ENCODE measurements around the gene SNX25. TPM values are rescaled to one million over a fixed set of nuclear protein-coding genes. Genes with fewer than 3 reads are reported as not detected.

Gene SNX25
- total RNA-seq, 1 experiment from 2014 or later = 8.4 TPM

- H2AFZ ChIP-seq (ENCODE audit: low read length) = no peak overlapping the region
- no peaks in the 10 kb centered on the region for H3K36me3 ChIP-seq (ENCODE audit: low read depth, low read length)
- no TSS peak for BruUV-seq (replicated peaks)
- H3K27ac ChIP-seq (ENCODE audit: low read length) = no peak overlapping the region
- H3K4me2 ChIP-seq (ENCODE audit: low read length) = no peak overlapping the region
- ATAC-seq (no peak), DNase-seq (no peak)
- H3K27me3 ChIP-seq (ENCODE audit: low read length) = no peaks in the 10 kb centered on the region
- no peaks in the 10 kb centered on the region for H3K79me2 ChIP-seq (ENCODE audit: low read length)
- no peaks in the 10 kb centered on the region for H4K20me1 ChIP-seq (ENCODE audit: low read length)
- H3F3A ChIP-seq (ENCODE audit: low read length, unreplicated experiment) = no peaks in the 10 kb centered on the region
- no peaks in the 10 kb centered on the region for H3K9me2 ChIP-seq (replicated peaks; ENCODE audit: low read length)
- intact Hi-C loops (cut with micrococcal nuclease) = no loop called here
- H3K4me1 ChIP-seq (ENCODE audit: insufficient read depth, low read length) = no peaks in the 10 kb centered on the region
- H3K9me3 ChIP-seq (ENCODE audit: low read length) = no peaks in the 10 kb centered on the region
- TF ChIP-seq CTCF (conservative IDR thresholded peaks at IDR 0.05; ENCODE audit: low read depth, low read length) (no peak; the same call in 1 of the 2 replicates), EZH2phosphoT487 (IDR thresholded peaks at IDR 0.05; ENCODE audit: borderline replicate concordance, low read length) (no peak), EZH2 (IDR thresholded peaks at IDR 0.05; ENCODE audit: low read length, unreplicated experiment) (no peak)
- H3K9ac ChIP-seq (ENCODE audit: low read length) = no peak overlapping the region
- CTCF ChIA-PET = interaction anchor here (0.6 kb wide), 1 partner anchor 70 kb away, joined by 3 read pairs; no protein-coding TSS in a partner anchor
- no peak overlapping the region for H3K4me3 ChIP-seq (ENCODE audit: low read length)
- POLR2A ChIA-PET (ENCODE audit: unreplicated experiment) = no interaction called here
Measured at GRCh38 chr4:185227131-185227551, 17.7 kb downstream of the SNX25 start.

- ChIA-PET POLR2A (ENCODE audit: unreplicated experiment) (no interaction called here), CTCF (interaction anchor here (0.6 kb wide), 1 partner anchor 69 kb away, joined by 3 read pairs; no protein-coding TSS in a partner anchor)
- Histone ChIP-seq H3K4me3 (ENCODE audit: low read length) (no peak overlapping the region), H3F3A (ENCODE audit: low read length, unreplicated experiment) (no peaks in the 10 kb centered on the region), H3K9ac (ENCODE audit: low read length) (no peak overlapping the region), H3K4me1 (ENCODE audit: insufficient read depth, low read length) (no peaks in the 10 kb centered on the region), H2AFZ (ENCODE audit: low read length) (no peak overlapping the region), H3K4me2 (ENCODE audit: low read length) (no peak overlapping the region), H3K27me3 (ENCODE audit: low read length) (no peaks in the 10 kb centered on the region), H3K27ac (ENCODE audit: low read length) (no peak overlapping the region), H3K9me3 (ENCODE audit: low read length) (no peaks in the 10 kb centered on the region), H3K9me2 (replicated peaks; ENCODE audit: low read length) (no peaks in the 10 kb centered on the region), H4K20me1 (ENCODE audit: low read length) (no peaks in the 10 kb centered on the region), H3K36me3 (ENCODE audit: low read depth, low read length) (no peaks in the 10 kb centered on the region), H3K79me2 (ENCODE audit: low read length) (no peaks in the 10 kb centered on the region)
- DNase-seq = no peak
- intact Hi-C loops (cut with micrococcal nuclease) = no loop called here
- TF ChIP-seq EZH2 (IDR thresholded peaks at IDR 0.05; ENCODE audit: low read length, unreplicated experiment) (no peak), EZH2phosphoT487 (IDR thresholded peaks at IDR 0.05; ENCODE audit: borderline replicate concordance, low read length) (no peak), CTCF (conservative IDR thresholded peaks at IDR 0.05; ENCODE audit: low read depth, low read length) (no peak)
- no TSS peak for BruUV-seq (replicated peaks)
- no peak for ATAC-seq
Measured at GRCh38 chr4:185227713-185228278, 18.4 kb downstream of the SNX25 start.

- DNase-seq (no peak), ATAC-seq (no peak)
- no peak overlapping the region for H3K4me3 ChIP-seq (ENCODE audit: low read length)
- H3K36me3 ChIP-seq (ENCODE audit: low read depth, low read length) = no peaks in the 10 kb centered on the region
- H4K20me1 ChIP-seq (ENCODE audit: low read length) = no peaks in the 10 kb centered on the region
- no peak overlapping the region for H3K4me2 ChIP-seq (ENCODE audit: low read length)
- no peaks in the 10 kb centered on the region for H3K9me3 ChIP-seq (ENCODE audit: low read length)
- intact Hi-C loops (cut with micrococcal nuclease) = no loop called here
- TF ChIP-seq CTCF (conservative IDR thresholded peaks at IDR 0.05; ENCODE audit: low read depth, low read length) (no peak), EZH2phosphoT487 (IDR thresholded peaks at IDR 0.05; ENCODE audit: borderline replicate concordance, low read length) (no peak), EZH2 (IDR thresholded peaks at IDR 0.05; ENCODE audit: low read length, unreplicated experiment) (no peak)
- H3F3A ChIP-seq (ENCODE audit: low read length, unreplicated experiment) = no peaks in the 10 kb centered on the region
- CTCF ChIA-PET = no interaction called here
- no peak overlapping the region for H3K9ac ChIP-seq (ENCODE audit: low read length)
- no TSS peak for BruUV-seq (replicated peaks)
- no peaks in the 10 kb centered on the region for H3K4me1 ChIP-seq (ENCODE audit: insufficient read depth, low read length)
- H3K27me3 ChIP-seq (ENCODE audit: low read length) = no peaks in the 10 kb centered on the region
- no peaks in the 10 kb centered on the region for H3K79me2 ChIP-seq (ENCODE audit: low read length)
- no peaks in the 10 kb centered on the region for H3K9me2 ChIP-seq (replicated peaks; ENCODE audit: low read length)
- POLR2A ChIA-PET (ENCODE audit: unreplicated experiment) = no interaction called here
- no peak overlapping the region for H2AFZ ChIP-seq (ENCODE audit: low read length)
- no peak overlapping the region for H3K27ac ChIP-seq (ENCODE audit: low read length)
Measured at GRCh38 chr4:185229021-185229818, 19.8 kb downstream of the SNX25 start.

Data from PC-3 (cell line).